Measurements from ENCODE around the gene EML1. TPM values are rescaled to one million over a fixed set of nuclear protein-coding genes. Genes with fewer than 3 reads are reported as not detected.

Gene EML1
- total and polyA plus RNA-seq, 2 of the 13 experiments (the other 11 are each of a cell fraction or from before 2014, with no cell fraction given) = 0.59 to 1.7 TPM

DNA sequence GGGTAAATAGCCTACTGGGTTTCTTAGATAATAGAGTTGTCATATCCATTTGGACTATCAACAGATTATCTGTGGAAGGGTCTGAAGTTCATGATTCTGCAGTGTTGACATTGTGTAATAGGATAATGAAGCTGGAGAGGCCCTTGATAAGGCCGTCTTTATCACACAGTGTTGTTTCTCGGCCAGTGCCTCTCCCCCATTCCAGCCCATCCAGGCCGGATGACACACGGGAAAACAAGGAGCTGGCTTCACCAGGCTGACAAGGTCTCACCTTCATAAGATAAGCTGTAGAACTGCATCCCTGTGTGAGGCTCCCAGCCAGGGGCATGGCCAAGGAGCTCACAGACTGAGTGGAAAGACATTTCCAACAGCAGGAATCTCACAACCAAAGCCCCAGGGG is 8.7 kb upstream of the EML1 start (continued):
- TF ChIP-seq ZKSCAN5 (CRISPR knock-in tag; IDR thresholded peaks at IDR 0.05) (no peak), GATAD1 (CRISPR knock-in tag; IDR thresholded peaks at IDR 0.05) (0 out of 2 replicates have a peak, but pooled peaks have one; percentile 33), RFX1 (IDR thresholded peaks at IDR 0.05) (no peak), NCOA1 (CRISPR knock-in tag; IDR thresholded peaks at IDR 0.05) (no peak), ZNF24 (IDR thresholded peaks at IDR 0.05) (no peak), ZNF407 (CRISPR knock-in tag; IDR thresholded peaks at IDR 0.05; ENCODE audit: not compliant biosample characterization) (no peak), GTF2F1 (IDR thresholded peaks at IDR 0.05; ENCODE audit: low read length) (no peak), BHLHE40 (IDR thresholded peaks at IDR 0.05; ENCODE audit: low read length) (no peak), ZSCAN21 (CRISPR knock-in tag; IDR thresholded peaks at IDR 0.05; ENCODE audit: borderline replicate concordance) (no peak), ZNF333 (CRISPR knock-in tag; IDR thresholded peaks at IDR 0.05; ENCODE audit: borderline replicate concordance) (no peak), SAFB2 (CRISPR knock-in tag; IDR thresholded peaks at IDR 0.05; ENCODE audit: borderline replicate concordance, low read depth) (no peak), ZNF3 (CRISPR knock-in tag; IDR thresholded peaks at IDR 0.05) (no peak), ZNF124 (CRISPR knock-in tag; IDR thresholded peaks at IDR 0.05) (peak; percentile 25; the same call in 1 of the 2 replicates), SALL2 (CRISPR knock-in tag; IDR thresholded peaks at IDR 0.05) (no peak)
- TF ChIP-seq, protein P1, sequence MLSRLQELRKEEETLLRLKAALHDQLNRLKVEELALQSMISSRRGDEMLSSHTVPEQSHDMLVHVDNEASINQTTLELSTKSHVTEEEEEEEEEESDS (CRISPR knock-in tag; IDR thresholded peaks at IDR 0.05; ENCODE audit: borderline replicate concordance) = no peak
- TF ChIP-seq, protein P2, sequence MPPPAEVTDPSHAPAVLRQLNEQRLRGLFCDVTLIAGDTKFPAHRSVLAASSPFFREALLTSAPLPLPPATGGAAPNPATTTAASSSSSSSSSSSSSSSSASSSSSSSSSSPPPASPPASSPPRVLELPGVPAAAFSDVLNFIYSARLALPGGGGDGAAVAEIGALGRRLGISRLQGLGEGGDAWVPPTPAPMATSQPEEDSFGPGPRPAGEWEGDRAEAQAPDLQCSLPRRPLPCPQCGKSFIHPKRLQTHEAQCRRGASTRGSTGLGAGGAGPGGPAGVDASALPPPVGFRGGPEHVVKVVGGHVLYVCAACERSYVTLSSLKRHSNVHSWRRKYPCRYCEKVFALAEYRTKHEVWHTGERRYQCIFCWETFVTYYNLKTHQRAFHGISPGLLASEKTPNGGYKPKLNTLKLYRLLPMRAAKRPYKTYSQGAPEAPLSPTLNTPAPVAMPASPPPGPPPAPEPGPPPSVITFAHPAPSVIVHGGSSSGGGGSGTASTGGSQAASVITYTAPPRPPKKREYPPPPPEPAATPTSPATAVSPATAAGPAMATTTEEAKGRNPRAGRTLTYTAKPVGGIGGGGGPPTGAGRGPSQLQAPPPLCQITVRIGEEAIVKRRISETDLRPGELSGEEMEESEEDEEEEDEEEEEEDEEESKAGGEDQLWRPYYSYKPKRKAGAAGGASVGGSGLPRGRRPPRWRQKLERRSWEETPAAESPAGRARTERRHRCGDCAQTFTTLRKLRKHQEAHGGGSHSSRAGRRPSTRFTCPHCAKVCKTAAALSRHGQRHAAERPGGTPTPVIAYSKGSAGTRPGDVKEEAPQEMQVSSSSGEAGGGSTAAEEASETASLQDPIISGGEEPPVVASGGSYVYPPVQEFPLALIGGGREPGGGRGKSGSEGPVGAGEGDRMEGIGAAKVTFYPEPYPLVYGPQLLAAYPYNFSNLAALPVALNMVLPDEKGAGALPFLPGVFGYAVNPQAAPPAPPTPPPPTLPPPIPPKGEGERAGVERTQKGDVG (CRISPR knock-in tag; IDR thresholded peaks at IDR 0.05; ENCODE audit: borderline replicate concordance) = no peak
- TF ChIP-seq, protein P3, sequence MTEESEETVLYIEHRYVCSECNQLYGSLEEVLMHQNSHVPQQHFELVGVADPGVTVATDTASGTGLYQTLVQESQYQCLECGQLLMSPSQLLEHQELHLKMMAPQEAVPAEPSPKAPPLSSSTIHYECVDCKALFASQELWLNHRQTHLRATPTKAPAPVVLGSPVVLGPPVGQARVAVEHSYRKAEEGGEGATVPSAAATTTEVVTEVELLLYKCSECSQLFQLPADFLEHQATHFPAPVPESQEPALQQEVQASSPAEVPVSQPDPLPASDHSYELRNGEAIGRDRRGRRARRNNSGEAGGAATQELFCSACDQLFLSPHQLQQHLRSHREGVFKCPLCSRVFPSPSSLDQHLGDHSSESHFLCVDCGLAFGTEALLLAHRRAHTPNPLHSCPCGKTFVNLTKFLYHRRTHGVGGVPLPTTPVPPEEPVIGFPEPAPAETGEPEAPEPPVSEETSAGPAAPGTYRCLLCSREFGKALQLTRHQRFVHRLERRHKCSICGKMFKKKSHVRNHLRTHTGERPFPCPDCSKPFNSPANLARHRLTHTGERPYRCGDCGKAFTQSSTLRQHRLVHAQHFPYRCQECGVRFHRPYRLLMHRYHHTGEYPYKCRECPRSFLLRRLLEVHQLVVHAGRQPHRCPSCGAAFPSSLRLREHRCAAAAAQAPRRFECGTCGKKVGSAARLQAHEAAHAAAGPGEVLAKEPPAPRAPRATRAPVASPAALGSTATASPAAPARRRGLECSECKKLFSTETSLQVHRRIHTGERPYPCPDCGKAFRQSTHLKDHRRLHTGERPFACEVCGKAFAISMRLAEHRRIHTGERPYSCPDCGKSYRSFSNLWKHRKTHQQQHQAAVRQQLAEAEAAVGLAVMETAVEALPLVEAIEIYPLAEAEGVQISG (CRISPR knock-in tag; IDR thresholded peaks at IDR 0.05) = peak; percentile 18; the same call in 1 of the 2 replicates
